Measurements from ENCODE around the gene LACC1. TPM values are rescaled to one million over a fixed set of nuclear protein-coding genes. Genes with fewer than 3 reads are reported as not detected.
A peak's percentile ranks its signal among the peaks of the same experiment; 100 is the strongest.

LACC1 gene
- total and polyA plus RNA-seq, 2 donors (not counting 3 experiments of a cell fraction or from before 2014, with no cell fraction given), result 1.2 to 4.0 TPM

GRCh38 chr13:43878892-43879754 is 581 bp upstream of the LACC1 start, which contains the start of gene CCDC122:
CCDC122 (minus strand) TSS chr13:43879740; CDS start chr13:43869376, 10,364 bp downstream.
- H3K27me3 ChIP-seq (ENCODE audit: control insufficient read depth in 2 of 2, insufficient read depth in 2 of 2, low read length in 2 of 2), result no peaks in the 10 kb centered on the region
- POLR2A ChIA-PET, result interaction anchor here (1.2 kb wide), 2 partner anchors 558 to 887 kb away, joined by 3 read pairs; partner anchors contain the start of gene EPSTI1
- intact Hi-C loops (cut with micrococcal nuclease), result loop anchor here (10.0 kb wide), 1 partner anchor 514 kb away; no protein-coding TSS in a partner anchor

More at GRCh38 chr13:43878892-43879754, 581 bp upstream of the LACC1 start, which contains the start of gene CCDC122:
- DNase-seq (ENCODE audit: low read depth, low spot score) (peak; percentile 79), FAIRE-seq (peak; percentile 69)
- Histone ChIP-seq H3K9me1 (replicated peaks; ENCODE audit: control insufficient read depth, extremely low read depth, insufficient read depth, low read length) (no peaks in the 10 kb centered on the region), H3K36me3 (ENCODE audit: control insufficient read depth in 2 of 2, extremely low read depth in 1 of 2, insufficient read depth in 2 of 2, low read length in 2 of 2) (no peaks in the 10 kb centered on the region), H3K79me2 (ENCODE audit: control insufficient read depth, insufficient read depth, low read length) (no peaks in the 10 kb centered on the region), H3K4me2 (ENCODE audit: insufficient read depth, low read length) (peak within 1 kb of the TSS; percentile 91), H3K4me1 (ENCODE audit: control insufficient read depth, extremely low read depth, insufficient read depth, low read length) (peaks cover 11% of the 10 kb centered on the region), H3K27ac (ENCODE audit: insufficient read depth, low read depth, low read length) (peak within 1 kb of the TSS; percentile 90), H3K9me3 (replicated peaks; ENCODE audit: control insufficient read depth, insufficient read depth, low read length) (no peaks in the 10 kb centered on the region), H3K9ac (replicated peaks; ENCODE audit: extremely low read depth, insufficient read depth, low read length) (peak within 1 kb of the TSS; percentile 98), H3K4me3 (replicated peaks in 1 of 3; ENCODE audit: insufficient read depth in 1 of 3, low read depth in 1 of 3, low read length in 3 of 3) (peak within 1 kb of the TSS; percentile 71 to 92 (median 76)), H4K20me1 (replicated peaks; ENCODE audit: control insufficient read depth, extremely low read depth, insufficient read depth, low read length) (peaks cover 2% of the 10 kb centered on the region), H2AFZ (ENCODE audit: low read depth, low read length) (peak within 1 kb of the TSS; percentile 100)
- no peak for TF ChIP-seq GATA2 (IDR thresholded peaks at IDR 0.05; ENCODE audit: insufficient read depth, insufficient read length, low read depth, low read length)
- no peak for TF ChIP-seq FOS (IDR thresholded peaks at IDR 0.05; ENCODE audit: borderline replicate concordance, insufficient read depth, low read length)
- no peak for TF ChIP-seq MYC (IDR thresholded peaks at IDR 0.05; ENCODE audit: low read depth, low read length)
- TF ChIP-seq POLR2AphosphoS5 (IDR thresholded peaks at IDR 0.05; ENCODE audit: insufficient read depth, low read depth, low read length), result peak; percentile 81
- TF ChIP-seq POLR2A (IDR thresholded peaks at IDR 0.05; ENCODE audit: low read depth, low read length), result peak; percentile 74
- TF ChIP-seq MAX (IDR thresholded peaks at IDR 0.05; ENCODE audit: insufficient read depth, insufficient read length), result peak; percentile 95
- no peak for TF ChIP-seq CTCF (IDR thresholded peaks at IDR 0.05; ENCODE audit: extremely low read depth in 1 of 2, insufficient read depth in 1 of 2, low read depth in 1 of 2, low read length in 2 of 2)
- no peak for TF ChIP-seq JUN (IDR thresholded peaks at IDR 0.05; ENCODE audit: borderline replicate concordance, insufficient read depth, insufficient read length, low read depth)
- TF ChIP-seq EZH2 (IDR thresholded peaks at IDR 0.05; ENCODE audit: borderline replicate concordance, low read depth, low read length, severe bottlenecking), result no peak
- BruUV-seq (replicated peaks), result no TSS peak
- CTCF ChIA-PET, result interaction anchor here (0.8 to 3.1 kb wide), 9 partner anchors 9 to 1283 kb away, joined by 3 to 11 read pairs (median 5); no protein-coding TSS in a partner anchor
- dilution Hi-C loops (cut with MboI; ENCODE audit: extremely low pct_ligation_motif_present, low sequenced_read_pairs), result no loop called here
